OCI-LY3 (cell line): ENCODE measurements around the gene BAIAP2L2.

Source experiments
- H2AFZ ChIP-seq: fragments of 200-600, 300-600 bp; shearing (Covaris generic); 2 replicates; pipeline ENCODE4 v1.6.0; 2014; ENCODE audit warnings: antibody characterized with exemption, low read depth, low read length
- H3K27ac ChIP-seq: fragments of 200-600, 300-600 bp; sonication (generic); 2 replicates; pipeline ENCODE4 v1.5.1; 2014; ENCODE audit warnings: mild to moderate bottlenecking, low read length, moderate library complexity, mixed read lengths
- H3K27me3 ChIP-seq: fragments of 200-600, 300-600 bp; sonication (generic); 2 replicates; pipeline ENCODE4 v1.6.1; 2014; ENCODE audit warnings: low read depth, low read length, mixed read lengths
- H3K36me3 ChIP-seq: fragments of 200-600, 300-600 bp; sonication (generic); replicated peaks from 2 replicates; pipeline ENCODE3; 2014; ENCODE audit warnings: low read depth, low read length, mixed read lengths
- H3K4me1 ChIP-seq: fragments of 300-600, 200-600 bp; sonication (generic); 2 replicates; pipeline ENCODE4 v1.6.1; 2014; ENCODE audit warnings: low read length, mixed read lengths
- H3K4me2 ChIP-seq: fragments of 200-600, 300-600 bp; sonication (generic); 2 replicates; pipeline ENCODE4 v1.6.1; 2014; ENCODE audit warnings: low read length, mixed read lengths
- H3K4me3 ChIP-seq: fragments of 300-600, 200-600 bp; sonication (generic); 2 replicates; pipeline ENCODE4 v1.5.1; 2014; ENCODE audit warnings: antibody characterized with exemption, mild to moderate bottlenecking, low read length, moderate library complexity
- H3K79me2 ChIP-seq: fragments of 300-600, 200-600 bp; shearing (Covaris generic); 2 replicates; pipeline ENCODE4 v1.6.1; 2014; ENCODE audit warnings: mild to moderate bottlenecking, low read length, mixed read lengths
- H3K9ac ChIP-seq: fragments of 300-600, 200-600 bp; shearing (Covaris generic); 2 replicates; pipeline ENCODE4 v1.6.0; 2014; ENCODE audit warnings: mild to moderate bottlenecking, low read length, moderate library complexity
- H3K9me3 ChIP-seq: fragments of 200-600, 300-600 bp; shearing (Covaris generic); 2 replicates; pipeline ENCODE4 v1.6.1; 2014; ENCODE audit warnings: low read length, mixed read lengths; ENCODE audit not compliant: insufficient read depth
- H4K20me1 ChIP-seq: fragments of 200-600, 300-600 bp; sonication (generic); 2 replicates; pipeline ENCODE4 v1.6.1; 2016; ENCODE audit warnings: low read length, mixed read lengths; ENCODE audit not compliant: insufficient read depth
- EZH2phosphoT487 ChIP-seq: fragments of 200-600 bp; shearing (Covaris generic); IDR thresholded peaks from 2 replicates; pipeline ENCODE4 v1.6.1; 2018; ENCODE audit warnings: antibody characterized with exemption, mixed run types, low read depth
- TF ChIP-seq, protein P1 (sequence below): fragments of 200-600, 300-600 bp; sonication (generic); IDR thresholded peaks from 2 replicates; pipeline ENCODE4 v1.5.1; 2014; ENCODE audit warnings: antibody characterized with exemption, low read length, low read depth

The BAIAP2L2 gene

GRCh38 chr22:38136607-38137006 is 26.1 kb upstream of the BAIAP2L2 start:
- Histone ChIP-seq H4K20me1 (no peaks in the 10 kb centered on the region), H3K27ac (no peak overlapping the region), H3K9ac (no peak overlapping the region), H2AFZ (no peak overlapping the region), H3K79me2 (no peaks in the 10 kb centered on the region), H3K27me3 (no peaks in the 10 kb centered on the region), H3K36me3 (no peaks in the 10 kb centered on the region), H3K4me1 (no peaks in the 10 kb centered on the region), H3K4me3 (no peak overlapping the region), H3K9me3 (no peaks in the 10 kb centered on the region), H3K4me2 (no peak overlapping the region)
- TF ChIP-seq EZH2phosphoT487: no peak
- TF ChIP-seq, protein P1, sequence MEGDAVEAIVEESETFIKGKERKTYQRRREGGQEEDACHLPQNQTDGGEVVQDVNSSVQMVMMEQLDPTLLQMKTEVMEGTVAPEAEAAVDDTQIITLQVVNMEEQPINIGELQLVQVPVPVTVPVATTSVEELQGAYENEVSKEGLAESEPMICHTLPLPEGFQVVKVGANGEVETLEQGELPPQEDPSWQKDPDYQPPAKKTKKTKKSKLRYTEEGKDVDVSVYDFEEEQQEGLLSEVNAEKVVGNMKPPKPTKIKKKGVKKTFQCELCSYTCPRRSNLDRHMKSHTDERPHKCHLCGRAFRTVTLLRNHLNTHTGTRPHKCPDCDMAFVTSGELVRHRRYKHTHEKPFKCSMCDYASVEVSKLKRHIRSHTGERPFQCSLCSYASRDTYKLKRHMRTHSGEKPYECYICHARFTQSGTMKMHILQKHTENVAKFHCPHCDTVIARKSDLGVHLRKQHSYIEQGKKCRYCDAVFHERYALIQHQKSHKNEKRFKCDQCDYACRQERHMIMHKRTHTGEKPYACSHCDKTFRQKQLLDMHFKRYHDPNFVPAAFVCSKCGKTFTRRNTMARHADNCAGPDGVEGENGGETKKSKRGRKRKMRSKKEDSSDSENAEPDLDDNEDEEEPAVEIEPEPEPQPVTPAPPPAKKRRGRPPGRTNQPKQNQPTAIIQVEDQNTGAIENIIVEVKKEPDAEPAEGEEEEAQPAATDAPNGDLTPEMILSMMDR: no peak

DNA sequence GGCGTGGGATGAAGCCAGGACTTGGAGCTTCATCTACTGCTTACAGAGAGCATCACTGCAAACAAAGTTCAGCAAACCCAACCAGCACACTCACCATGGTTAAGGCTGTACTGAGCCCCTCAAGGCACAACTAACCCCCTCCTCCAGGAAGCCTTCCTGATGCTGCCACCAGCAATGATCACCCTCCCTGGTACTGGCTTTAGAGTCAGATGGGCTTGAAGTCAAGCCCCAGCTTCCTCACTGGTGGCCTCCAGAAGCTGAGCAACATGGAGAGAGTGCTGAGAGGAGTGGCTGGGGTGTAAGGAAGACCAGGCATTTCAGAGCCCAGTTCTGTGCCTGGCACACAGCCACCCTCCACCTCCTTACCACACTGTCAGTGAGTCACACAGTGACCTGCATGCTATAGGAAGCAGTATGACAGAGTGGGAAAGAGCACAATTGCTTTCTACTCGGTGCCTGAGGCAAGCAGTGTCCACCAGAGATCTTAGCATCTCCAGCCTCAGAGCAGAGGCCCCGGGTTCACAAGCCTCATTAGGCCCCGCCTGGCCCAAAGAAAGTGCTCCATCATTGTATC is 24.7 kb upstream of the BAIAP2L2 start:
- no peaks in the 10 kb centered on the region for H3K36me3 ChIP-seq
- no peak overlapping the region for H3K4me3 ChIP-seq
- H3K27me3 ChIP-seq: no peaks in the 10 kb centered on the region
- no peaks in the 10 kb centered on the region for H4K20me1 ChIP-seq
- H3K79me2 ChIP-seq: no peaks in the 10 kb centered on the region
- H2AFZ ChIP-seq: no peak overlapping the region
- H3K4me2 ChIP-seq: no peak overlapping the region
- H3K27ac ChIP-seq: no peak overlapping the region
- TF ChIP-seq EZH2phosphoT487: no peak
- TF ChIP-seq, protein P1: no peak
- H3K9me3 ChIP-seq: no peaks in the 10 kb centered on the region
- no peak overlapping the region for H3K9ac ChIP-seq
- H3K4me1 ChIP-seq: no peaks in the 10 kb centered on the region

- no peak overlapping the region for H3K4me3 ChIP-seq
- H3K36me3 ChIP-seq: no peaks in the 10 kb centered on the region
- H2AFZ ChIP-seq: no peak overlapping the region
- H3K27me3 ChIP-seq: no peaks in the 10 kb centered on the region
- H3K4me1 ChIP-seq: no peaks in the 10 kb centered on the region
- TF ChIP-seq, protein P1: no peak
- no peak for TF ChIP-seq EZH2phosphoT487
- H3K27ac ChIP-seq: no peak overlapping the region
- H3K4me2 ChIP-seq: no peak overlapping the region
- H4K20me1 ChIP-seq: no peaks in the 10 kb centered on the region
- H3K79me2 ChIP-seq: no peaks in the 10 kb centered on the region
- H3K9ac ChIP-seq: no peak overlapping the region
- H3K9me3 ChIP-seq: no peaks in the 10 kb centered on the region
These were observed 22.8 kb upstream of the BAIAP2L2 start for GRCh38 chr22:38133331-38133730.

DNA sequence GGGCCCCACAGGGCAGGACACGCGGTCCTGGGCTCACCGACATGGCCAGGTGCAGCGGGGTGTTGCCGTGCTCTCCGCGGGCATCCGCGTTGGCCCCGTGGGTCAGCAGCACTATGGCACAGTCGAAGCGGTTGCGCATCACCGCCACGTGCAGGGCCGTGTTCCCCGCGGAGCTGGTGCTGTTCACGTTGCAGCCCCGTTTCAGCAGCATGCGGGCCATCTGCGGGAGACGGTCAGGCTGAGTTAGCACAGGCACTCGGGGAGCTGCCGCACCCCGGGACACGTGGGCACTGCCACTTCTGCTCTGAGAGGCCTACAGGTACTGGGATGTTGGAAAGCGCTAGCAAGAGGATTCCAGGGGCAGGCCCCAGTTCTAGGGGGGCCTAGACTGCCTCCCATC is 22.3 kb upstream of the BAIAP2L2 start:
- no peaks in the 10 kb centered on the region for H3K36me3 ChIP-seq
- no peaks in the 10 kb centered on the region for H4K20me1 ChIP-seq

More for the DNA sequence above, 22.3 kb upstream of the BAIAP2L2 start:
- H3K4me3 ChIP-seq: no peak overlapping the region
- no peak overlapping the region for H3K4me2 ChIP-seq
- no peak overlapping the region for H2AFZ ChIP-seq
- H3K27me3 ChIP-seq: no peaks in the 10 kb centered on the region
- TF ChIP-seq, protein P1: no peak
- TF ChIP-seq EZH2phosphoT487: no peak
- H3K4me1 ChIP-seq: no peaks in the 10 kb centered on the region
- no peaks in the 10 kb centered on the region for H3K79me2 ChIP-seq
- H3K27ac ChIP-seq: no peak overlapping the region
- H3K9me3 ChIP-seq: no peaks in the 10 kb centered on the region
- no peak overlapping the region for H3K9ac ChIP-seq
